ENCODE results near the gene LGI2.

The LGI2 gene

GRCh38 chr4:24989327-24989726 lies 41.4 kb downstream of the LGI2 start:
- no peak for DNase-seq (ENCODE audit: low read depth)
- no peak overlapping the region for H3K4me3 ChIP-seq (ENCODE audit: low read depth, low read length)
- TF ChIP-seq CTCF (IDR thresholded peaks at IDR 0.05; ENCODE audit: control insufficient read depth, extremely low read depth, insufficient read depth), result no peak

- no peak overlapping the region for H3K4me3 ChIP-seq (ENCODE audit: low read depth, low read length)
- peak; percentile 23 for DNase-seq (ENCODE audit: low read depth)
- TF ChIP-seq CTCF (IDR thresholded peaks at IDR 0.05; ENCODE audit: control insufficient read depth, extremely low read depth, insufficient read depth), result peak; percentile 73
Measured at GRCh38 chr4:24988776-24989175, 42.0 kb downstream of the LGI2 start.

- DNase-seq (ENCODE audit: low read depth), result no peak
- H3K4me3 ChIP-seq (ENCODE audit: low read depth, low read length), result no peak overlapping the region
- no peak for TF ChIP-seq CTCF (IDR thresholded peaks at IDR 0.05; ENCODE audit: control insufficient read depth, extremely low read depth, insufficient read depth)
Measured at GRCh38 chr4:24984602-24985532, 45.9 kb downstream of the LGI2 start.

DNA sequence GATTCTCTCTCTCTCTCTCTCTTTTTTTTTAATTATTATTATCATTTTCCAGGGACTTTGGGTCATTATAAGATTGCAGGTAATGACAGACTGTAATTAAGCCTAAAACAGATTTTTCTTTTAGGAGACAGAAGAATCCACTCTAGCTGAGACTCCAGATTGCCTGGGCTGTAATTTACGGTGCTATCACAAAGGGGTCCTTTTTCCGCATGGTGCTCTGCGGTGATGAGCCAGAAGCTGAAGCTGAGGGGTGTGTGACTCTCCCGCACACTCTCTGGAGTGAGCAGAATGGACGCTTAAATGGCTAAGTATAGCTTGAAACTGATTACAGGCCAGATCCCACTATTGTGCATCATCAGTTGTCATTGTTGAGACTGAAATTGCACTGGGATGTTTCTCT lies 50.0 kb downstream of the LGI2 start:
- no peak for TF ChIP-seq CTCF (IDR thresholded peaks at IDR 0.05; ENCODE audit: control insufficient read depth, extremely low read depth, insufficient read depth)
- DNase-seq (ENCODE audit: low read depth), result no peak
- no peak overlapping the region for H3K4me3 ChIP-seq (ENCODE audit: low read depth, low read length)

GRCh38 chr4:24980064-24980690 lies 50.6 kb downstream of the LGI2 start:
- H3K4me3 ChIP-seq (ENCODE audit: low read depth, low read length), result no peak overlapping the region
- peak; percentile 30 for DNase-seq (ENCODE audit: low read depth)
- peak; percentile 83 for TF ChIP-seq CTCF (IDR thresholded peaks at IDR 0.05; ENCODE audit: control insufficient read depth, extremely low read depth, insufficient read depth)

DNA sequence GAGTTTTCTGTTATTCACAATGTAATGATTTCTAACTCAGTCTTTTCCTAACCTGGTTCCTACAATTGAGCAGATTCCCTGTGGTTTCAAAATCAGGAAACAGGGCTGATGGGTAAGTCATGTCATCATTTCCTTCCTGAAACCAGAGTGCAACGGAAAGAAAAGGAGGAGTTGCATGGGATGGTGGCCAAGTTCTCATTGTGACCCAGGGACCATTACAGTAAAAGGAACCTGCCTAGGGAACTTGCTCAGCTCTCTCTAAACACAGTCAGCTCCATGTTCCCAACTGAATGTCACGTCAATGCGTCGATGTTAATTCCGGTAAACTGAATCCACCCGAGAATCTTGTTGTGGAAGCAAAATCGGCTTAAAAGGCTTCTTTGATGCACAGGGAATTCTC lies 51.2 kb downstream of the LGI2 start:
- H3K4me3 ChIP-seq (ENCODE audit: low read depth, low read length), result no peak overlapping the region
- no peak for DNase-seq (ENCODE audit: low read depth)
- TF ChIP-seq CTCF (IDR thresholded peaks at IDR 0.05; ENCODE audit: control insufficient read depth, extremely low read depth, insufficient read depth), result no peak
